Left lung (tissue), 10 donors: Measurements from ENCODE around the gene FTO. TPM values are rescaled to one million over a fixed set of nuclear protein-coding genes. Genes with fewer than 3 reads are reported as not detected.

Experiments
- ATAC-seq: fragments of 200-7000 bp; cut with Tn5 transposase; one replicate; pipeline ENCODE4 v1.9.1; 2020; ENCODE audit warnings: moderate library complexity
- DNase-seq, 4 donors: peaks; one replicate each; pipeline ENCODE4 v3.0.0-alpha.2; 2013 to 2020
- H3K27ac ChIP-seq, 2 donors: fragments of 200-600 bp; sonication (generic) in 1 of 2; one replicate each; pipeline versions ENCODE4 v1.5.0 to v1.8.0; 2020 to 2021
- H3K27me3 ChIP-seq, 2 donors: fragments of 200-600 bp; sonication (generic) in 1 of 2; one replicate each; pipeline versions ENCODE4 v1.5.0 to v1.8.0; 2020 to 2021
- H3K36me3 ChIP-seq, 2 donors: fragments of 200-600 bp; sonication (generic) in 1 of 2; one replicate each; pipeline versions ENCODE4 v1.5.0 to v1.8.0; 2020 to 2021
- H3K4me1 ChIP-seq, 2 donors: fragments of 200-600 bp; one replicate each; pipeline ENCODE4 v1.8.0; 2021
- H3K4me3 ChIP-seq, 2 donors: fragments of 200-600 bp; sonication (generic) in 1 of 2; one replicate each; pipeline versions ENCODE4 v1.5.0 to v1.8.0; 2020 to 2021; ENCODE audit warnings: mild to moderate bottlenecking in 1 of 2
- H3K9me3 ChIP-seq, 2 donors: fragments of 200-600 bp; sonication (generic) in 1 of 2; one replicate each; pipeline versions ENCODE4 v1.5.0 to v1.8.0; 2020 to 2021
- CTCF ChIP-seq, 2 donors: fragments of 200-600 bp; sonication (generic) in 1 of 2; IDR thresholded peaks; one replicate each; pipeline versions ENCODE4 v1.5.0 to v1.8.0; 2021; ENCODE audit warnings: antibody characterized with exemption in 2 of 2
- intact Hi-C, 2 donors: fragments of 100-400 bp; cut with DNase I; formaldehyde crosslinking; loops; one replicate each; pipeline versions ENCODE4 v1.11.2 to v1.14.2; 2022
- polyA plus RNA-seq, 6 donors: library from polyadenylated mRNA; unstranded; fragments of 120-200 nt; gene quantifications; one replicate each; pipeline ENCODE4 v1.2.1, GENCODE V29; 2013; ENCODE audit not compliant: insufficient read length in 6 of 6
- total RNA-seq, 2 donors: library from RNA; stranded (reverse); fragmentation: NEBNext Ultra II Directional; extraction: Animal tissue kit (Norgen Biotek cat#: 25700); gene quantifications; one replicate each; pipeline ENCODE4 v1.2.1, GENCODE V29; 2021
- donor health status: DM: no; HTN: yes; CAD: no.
- donor health status: DM: no; HTN: no; CAD: no.

FTO gene
- total and polyA plus RNA-seq, 8 donors, result 69.0 to 99.6 (median 90.7) TPM

DNA sequence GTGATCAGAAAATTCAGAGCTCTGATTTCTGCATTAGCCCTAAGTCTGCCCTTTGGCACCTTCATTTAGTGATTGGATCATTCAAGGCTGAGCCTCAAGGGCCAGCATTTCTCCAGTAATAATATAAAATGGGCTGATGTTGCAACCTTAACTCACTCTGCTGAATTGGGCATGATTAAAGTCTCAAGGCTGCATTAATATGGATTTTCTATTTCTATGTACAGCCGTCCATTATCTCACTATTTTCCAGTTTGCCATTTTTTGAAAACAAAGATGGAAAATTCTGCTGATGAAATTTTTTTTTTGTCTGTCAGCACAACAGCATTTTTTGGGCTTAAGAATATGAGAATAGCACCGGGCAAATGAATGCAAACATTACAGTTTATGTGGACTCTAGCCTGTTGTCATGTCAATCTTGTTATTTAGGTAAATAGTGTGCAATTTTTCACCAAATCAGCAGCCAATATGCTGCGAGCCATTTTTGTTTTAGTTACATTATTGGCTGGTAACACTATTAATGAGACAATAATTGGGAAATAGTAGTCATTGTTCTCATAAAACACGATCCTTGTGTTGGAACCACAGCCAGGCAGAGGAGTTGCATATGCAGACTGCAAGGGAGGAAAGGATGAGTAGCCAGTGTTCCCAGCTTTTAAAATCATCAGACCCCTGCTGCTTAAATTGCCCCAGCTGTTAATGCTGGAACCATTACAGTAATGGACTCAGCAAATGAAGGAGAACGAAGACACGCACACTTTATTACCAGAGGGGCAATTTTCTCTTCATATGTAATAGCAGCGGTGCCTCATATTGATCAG, 10.5 kb downstream of the FTO start:
- intact Hi-C loops, result no loop called here
- no peaks in the 10 kb centered on the region for H3K27me3 ChIP-seq
- DNase-seq (peak in 2 of 4 donors; percentile 77 to 85), ATAC-seq (peak; percentile 79)
- H3K4me1 ChIP-seq, result peaks cover 8 to 11% of the 10 kb centered on the region in 2 donors
- TF ChIP-seq CTCF (IDR thresholded peaks at IDR 0.05), result no peak
- H3K36me3 ChIP-seq, result no peaks in the 10 kb centered on the region
- H3K4me3 ChIP-seq, result no peak overlapping the region
- H3K27ac ChIP-seq, result peak overlapping the region; percentile 34 to 68
- no peaks in the 10 kb centered on the region for H3K9me3 ChIP-seq

- no peak for DNase-seq
- no peaks in the 10 kb centered on the region for H3K9me3 ChIP-seq
- no peak overlapping the region for H3K4me3 ChIP-seq
- H3K27ac ChIP-seq, result peak overlapping the region in 1 of 2 donors; percentile 68
- no peak for ATAC-seq
- intact Hi-C loops, result no loop called here
- no peaks in the 10 kb centered on the region for H3K36me3 ChIP-seq
- peaks cover 8 to 11% of the 10 kb centered on the region in 2 donors for H3K4me1 ChIP-seq
- no peak for TF ChIP-seq CTCF (IDR thresholded peaks at IDR 0.05)
- no peaks in the 10 kb centered on the region for H3K27me3 ChIP-seq
Measured at GRCh38 chr16:53715023-53715384, 11.0 kb downstream of the FTO start.

DNA sequence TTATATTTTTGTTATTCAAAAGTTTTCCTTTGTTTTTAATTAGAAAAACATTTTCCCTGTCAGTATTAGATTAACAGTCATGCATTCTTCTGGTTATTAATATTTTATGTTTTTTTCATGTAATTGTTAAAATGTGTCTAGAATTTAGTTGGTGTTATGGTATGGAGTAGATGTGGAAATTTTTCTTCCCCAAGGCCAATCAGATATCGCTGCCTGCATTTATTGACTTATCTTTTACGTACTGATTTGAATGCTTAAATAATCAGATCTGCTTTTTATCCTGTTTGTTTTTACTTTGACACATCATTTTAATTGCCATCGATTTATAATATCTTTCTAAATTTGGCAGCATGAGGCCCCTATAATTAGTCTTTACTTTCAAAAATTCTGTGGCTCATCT, 13.6 kb downstream of the FTO start:
- no peak overlapping the region for H3K4me3 ChIP-seq
- no peaks in the 10 kb centered on the region for H3K27me3 ChIP-seq
- TF ChIP-seq CTCF (IDR thresholded peaks at IDR 0.05), result no peak
- no peaks in the 10 kb centered on the region for H3K9me3 ChIP-seq
- H3K36me3 ChIP-seq, result no peaks in the 10 kb centered on the region
- DNase-seq, result no peak
- ATAC-seq, result no peak
- peaks cover 8 to 11% of the 10 kb centered on the region in 2 donors for H3K4me1 ChIP-seq
- no peak overlapping the region for H3K27ac ChIP-seq
- intact Hi-C loops, result no loop called here

GRCh38 chr16:53721017-53721416, 17.1 kb downstream of the FTO start:
- no peaks in the 10 kb centered on the region for H3K27me3 ChIP-seq
- DNase-seq, result no peak
- intact Hi-C loops, result no loop called here
- H3K27ac ChIP-seq, result no peak overlapping the region
- H3K36me3 ChIP-seq, result no peaks in the 10 kb centered on the region
- no peak for ATAC-seq
- H3K9me3 ChIP-seq, result no peaks in the 10 kb centered on the region
- H3K4me1 ChIP-seq, result peaks cover under 1 to 3% of the 10 kb centered on the region in 2 donors
- H3K4me3 ChIP-seq, result no peak overlapping the region
- no peak for TF ChIP-seq CTCF (IDR thresholded peaks at IDR 0.05)

DNA sequence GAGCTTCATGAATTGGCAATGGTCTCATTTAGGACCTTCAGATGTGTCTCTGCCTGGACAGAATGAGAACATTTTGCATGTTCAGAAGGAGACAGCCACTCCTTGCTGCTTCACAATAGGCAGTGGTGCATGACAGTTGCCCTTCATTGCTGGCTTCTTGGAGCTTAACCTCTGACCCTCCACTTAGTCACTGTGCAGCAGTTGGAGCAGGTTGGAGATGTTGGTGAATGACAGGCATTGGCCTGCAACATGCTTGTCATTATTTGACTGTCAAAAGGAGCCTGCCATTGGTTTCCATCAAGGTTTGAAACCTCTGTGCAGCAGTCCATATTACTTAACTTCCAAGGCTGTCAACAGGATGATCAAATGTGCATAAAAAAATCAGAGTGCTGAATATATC, 22.7 kb downstream of the FTO start:
- intact Hi-C loops, result no loop called here
- no peaks in the 10 kb centered on the region for H3K4me1 ChIP-seq
- no peak overlapping the region for H3K4me3 ChIP-seq
- no peak for ATAC-seq
- no peak overlapping the region for H3K27ac ChIP-seq
- H3K27me3 ChIP-seq, result no peaks in the 10 kb centered on the region
- no peaks in the 10 kb centered on the region for H3K9me3 ChIP-seq
- no peaks in the 10 kb centered on the region for H3K36me3 ChIP-seq
- TF ChIP-seq CTCF (IDR thresholded peaks at IDR 0.05), result no peak
- DNase-seq, result no peak
